ENCODE data around the gene ODAD3. TPM values are rescaled to one million over a fixed set of nuclear protein-coding genes. Genes with fewer than 3 reads are reported as not detected.
"Not testable (repeated sequence)": the region's sequence is repeated elsewhere in the genome, so short reads cannot be mapped to it uniquely, and the experiment has no call there.

Gene ODAD3
- total RNA-seq, 1 donor from 2014 or later: 1.4 TPM

- H3K4me3 Mint-ChIP-seq: no peak overlapping the region
- H3K36me3 Mint-ChIP-seq: no peaks in the 10 kb centered on the region
- no peak overlapping the region for H3K27ac Mint-ChIP-seq
- H3K4me1 Mint-ChIP-seq: no peaks in the 10 kb centered on the region
- peaks cover 6% of the 10 kb centered on the region for H3K27me3 Mint-ChIP-seq (ENCODE audit: low read depth)
- no peaks in the 10 kb centered on the region for H3K9me3 Mint-ChIP-seq
- no peak for DNase-seq (ENCODE audit: low spot score in 2 of 2, unreplicated experiment in 2 of 2)
- TF ChIP-seq, protein P1, sequence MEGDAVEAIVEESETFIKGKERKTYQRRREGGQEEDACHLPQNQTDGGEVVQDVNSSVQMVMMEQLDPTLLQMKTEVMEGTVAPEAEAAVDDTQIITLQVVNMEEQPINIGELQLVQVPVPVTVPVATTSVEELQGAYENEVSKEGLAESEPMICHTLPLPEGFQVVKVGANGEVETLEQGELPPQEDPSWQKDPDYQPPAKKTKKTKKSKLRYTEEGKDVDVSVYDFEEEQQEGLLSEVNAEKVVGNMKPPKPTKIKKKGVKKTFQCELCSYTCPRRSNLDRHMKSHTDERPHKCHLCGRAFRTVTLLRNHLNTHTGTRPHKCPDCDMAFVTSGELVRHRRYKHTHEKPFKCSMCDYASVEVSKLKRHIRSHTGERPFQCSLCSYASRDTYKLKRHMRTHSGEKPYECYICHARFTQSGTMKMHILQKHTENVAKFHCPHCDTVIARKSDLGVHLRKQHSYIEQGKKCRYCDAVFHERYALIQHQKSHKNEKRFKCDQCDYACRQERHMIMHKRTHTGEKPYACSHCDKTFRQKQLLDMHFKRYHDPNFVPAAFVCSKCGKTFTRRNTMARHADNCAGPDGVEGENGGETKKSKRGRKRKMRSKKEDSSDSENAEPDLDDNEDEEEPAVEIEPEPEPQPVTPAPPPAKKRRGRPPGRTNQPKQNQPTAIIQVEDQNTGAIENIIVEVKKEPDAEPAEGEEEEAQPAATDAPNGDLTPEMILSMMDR (IDR thresholded peaks at IDR 0.05; ENCODE audit: unreplicated experiment): no peak
Measured at GRCh38 chr19:11463391-11463790, 28.5 kb upstream of the ODAD3 start.

- no peak for DNase-seq (ENCODE audit: low spot score in 2 of 2, unreplicated experiment in 2 of 2)
- H3K27ac Mint-ChIP-seq: no peak overlapping the region
- H3K4me3 Mint-ChIP-seq: no peak overlapping the region
- H3K36me3 Mint-ChIP-seq: no peaks in the 10 kb centered on the region
- TF ChIP-seq, protein P1 (IDR thresholded peaks at IDR 0.05; ENCODE audit: unreplicated experiment): no peak
- peaks cover 6% of the 10 kb centered on the region for H3K27me3 Mint-ChIP-seq (ENCODE audit: low read depth)
- H3K4me1 Mint-ChIP-seq: no peaks in the 10 kb centered on the region
- H3K9me3 Mint-ChIP-seq: no peaks in the 10 kb centered on the region
Measured at GRCh38 chr19:11461453-11461852, 26.5 kb upstream of the ODAD3 start.

GRCh38 chr19:11460207-11460606 is 25.3 kb upstream of the ODAD3 start:
- H3K27me3 Mint-ChIP-seq (ENCODE audit: low read depth): peaks cover 6% of the 10 kb centered on the region
- DNase-seq (ENCODE audit: low spot score in 2 of 2, unreplicated experiment in 2 of 2): no peak
- no peak overlapping the region for H3K27ac Mint-ChIP-seq
- H3K4me1 Mint-ChIP-seq: no peaks in the 10 kb centered on the region
- H3K36me3 Mint-ChIP-seq: no peaks in the 10 kb centered on the region
- no peak overlapping the region for H3K4me3 Mint-ChIP-seq
- TF ChIP-seq, protein P1 (IDR thresholded peaks at IDR 0.05; ENCODE audit: unreplicated experiment): no peak
- no peaks in the 10 kb centered on the region for H3K9me3 Mint-ChIP-seq

- not testable (repeated sequence) for H3K4me1 Mint-ChIP-seq, H3K9me3 Mint-ChIP-seq
Measured at GRCh38 chr19:11458912-11459311, 24.0 kb upstream of the ODAD3 start.

GRCh38 chr19:11458236-11458900 is 23.4 kb upstream of the ODAD3 start:
- peaks cover 1% of the 10 kb centered on the region for H3K4me1 Mint-ChIP-seq
- H3K27me3 Mint-ChIP-seq (ENCODE audit: low read depth): peaks cover 6% of the 10 kb centered on the region
- no peaks in the 10 kb centered on the region for H3K36me3 Mint-ChIP-seq
- H3K4me3 Mint-ChIP-seq: no peak overlapping the region
- H3K9me3 Mint-ChIP-seq: no peaks in the 10 kb centered on the region
- H3K27ac Mint-ChIP-seq: no peak overlapping the region
- no peak for DNase-seq (ENCODE audit: low spot score in 2 of 2, unreplicated experiment in 2 of 2)
- TF ChIP-seq, protein P1 (IDR thresholded peaks at IDR 0.05; ENCODE audit: unreplicated experiment): no peak

More at GRCh38 chr19:11458912-11459311, 24.0 kb upstream of the ODAD3 start:
- not testable (repeated sequence) for H3K4me3 Mint-ChIP-seq; DNase-seq (ENCODE audit: low spot score in 2 of 2, unreplicated experiment in 2 of 2); H3K36me3 Mint-ChIP-seq; H3K27me3 Mint-ChIP-seq (ENCODE audit: low read depth); H3K27ac Mint-ChIP-seq

GRCh38 chr19:11457831-11458230 is 22.9 kb upstream of the ODAD3 start:
- Mint-ChIP-seq H3K27ac (no peak overlapping the region), H3K4me1 (peaks cover 3% of the 10 kb centered on the region), H3K36me3 (no peaks in the 10 kb centered on the region), H3K4me3 (no peak overlapping the region), H3K9me3 (no peaks in the 10 kb centered on the region), H3K27me3 (ENCODE audit: low read depth) (peaks cover 6% of the 10 kb centered on the region)
- DNase-seq (ENCODE audit: low spot score in 2 of 2, unreplicated experiment in 2 of 2): no peak
- TF ChIP-seq, protein P1 (IDR thresholded peaks at IDR 0.05; ENCODE audit: unreplicated experiment): no peak
